ENCODE data around the gene CFAP61.

Gene CFAP61

GRCh38 chr20:20226554-20226953, 174.2 kb downstream of the CFAP61 start:
- no peak for TF ChIP-seq CTCF (conservative IDR thresholded peaks at IDR 0.05; ENCODE audit: low read depth, low read length)
- no peak overlapping the region for H3K4me3 ChIP-seq (ENCODE audit: low read depth, low read length)

GRCh38 chr20:20227013-20227571, 174.8 kb downstream of the CFAP61 start:
- H3K4me3 ChIP-seq (ENCODE audit: low read depth, low read length) = no peak overlapping the region
- TF ChIP-seq CTCF (conservative IDR thresholded peaks at IDR 0.05; ENCODE audit: low read depth, low read length) = no peak
- DNase-seq (ENCODE audit: low read depth) = no peak

More at GRCh38 chr20:20226554-20226953, 174.2 kb downstream of the CFAP61 start:
- no peak for DNase-seq (ENCODE audit: low read depth)

- no peak for TF ChIP-seq CTCF (conservative IDR thresholded peaks at IDR 0.05; ENCODE audit: low read depth, low read length)
- no peak overlapping the region for H3K4me3 ChIP-seq (ENCODE audit: low read depth, low read length)
- DNase-seq (ENCODE audit: low read depth) = no peak
These were observed 176.0 kb downstream of the CFAP61 start for GRCh38 chr20:20228351-20228750.

GRCh38 chr20:20229595-20229994, 177.3 kb downstream of the CFAP61 start:
- H3K4me3 ChIP-seq (ENCODE audit: low read depth, low read length) = no peak overlapping the region
- peak; percentile 4 for DNase-seq (ENCODE audit: low read depth)

GRCh38 chr20:20230741-20231140, 178.4 kb downstream of the CFAP61 start:
- no peak overlapping the region for H3K4me3 ChIP-seq (ENCODE audit: low read depth, low read length)
- DNase-seq (ENCODE audit: low read depth) = no peak
- TF ChIP-seq CTCF (conservative IDR thresholded peaks at IDR 0.05; ENCODE audit: low read depth, low read length) = no peak

More at GRCh38 chr20:20229595-20229994, 177.3 kb downstream of the CFAP61 start:
- no peak for TF ChIP-seq CTCF (conservative IDR thresholded peaks at IDR 0.05; ENCODE audit: low read depth, low read length)

GRCh38 chr20:20231528-20232298, 179.4 kb downstream of the CFAP61 start:
- H3K4me3 ChIP-seq (ENCODE audit: low read depth, low read length) = no peak overlapping the region
- no peak for TF ChIP-seq CTCF (conservative IDR thresholded peaks at IDR 0.05; ENCODE audit: low read depth, low read length)
- DNase-seq (ENCODE audit: low read depth) = no peak

Data from choroid plexus epithelial cell (primary cell).